Ectodermal cell (in vitro differentiated cells): ENCODE measurements around the gene SCIN.
"Not testable (repeated sequence)": the region's sequence is repeated elsewhere in the genome, so short reads cannot be mapped to it uniquely, and the experiment has no call there.

Experiments
- H3K27ac ChIP-seq: 2 replicates; pipeline ENCODE4 v1.7.0; 2013; ENCODE audit warnings: mild to moderate bottlenecking, low read depth, low read length; ENCODE audit not compliant: insufficient read depth, poor library complexity, severe bottlenecking
- H3K27me3 ChIP-seq: 2 replicates; pipeline ENCODE4 v1.7.0; 2013; ENCODE audit warnings: mild to moderate bottlenecking, low read length; ENCODE audit not compliant: insufficient read depth, control insufficient read depth, poor library complexity, severe bottlenecking
- H3K36me3 ChIP-seq: one replicate; pipeline ENCODE4 v1.7.0; 2013; ENCODE audit warnings: low read length; ENCODE audit not compliant: control insufficient read depth, insufficient read depth
- H3K4me1 ChIP-seq: one replicate; pipeline ENCODE4 v1.7.0; 2013; ENCODE audit warnings: low read length; ENCODE audit not compliant: control insufficient read depth, insufficient read depth
- H3K4me3 ChIP-seq: 2 replicates; pipeline ENCODE4 v1.7.0; 2013; ENCODE audit warnings: low read depth, low read length, control low read depth; ENCODE audit not compliant: insufficient read depth
- H3K9me3 ChIP-seq: 2 replicates; pipeline ENCODE4 v1.7.0; 2013; ENCODE audit warnings: mild to moderate bottlenecking, low read length, moderate library complexity; ENCODE audit not compliant: control insufficient read depth
- WGBS, 2 experiments: methylation state at CpG; one replicate each; pipeline ENCODE4 v1.1.7; 2013; ENCODE audit warnings: missing lambda C conversion rate in 2 of 2; 5-methylcytosine and 5-hydroxymethylcytosine counted together

SCIN gene

GRCh38 chr7:12685550-12685949 lies 115.0 kb downstream of the SCIN start:
- 79 to 81% methylated on average over 13 of the region's 13 CpGs for WGBS, 2 experiments
- H3K4me1 ChIP-seq: no peaks in the 10 kb centered on the region
- no peak overlapping the region for H3K4me3 ChIP-seq
- H3K36me3 ChIP-seq: no peaks in the 10 kb centered on the region
- no peaks in the 10 kb centered on the region for H3K9me3 ChIP-seq
- H3K27me3 ChIP-seq: no peaks in the 10 kb centered on the region
- H3K27ac ChIP-seq: no peak overlapping the region

GRCh38 chr7:12686234-12686890 lies 115.8 kb downstream of the SCIN start:
- no peak overlapping the region for H3K27ac ChIP-seq
- no peaks in the 10 kb centered on the region for H3K36me3 ChIP-seq
- no peaks in the 10 kb centered on the region for H3K4me1 ChIP-seq
- peak overlapping the region; percentile 75 for H3K4me3 ChIP-seq
- no peaks in the 10 kb centered on the region for H3K9me3 ChIP-seq
- WGBS, 2 experiments: 23 to 25% methylated on average over 54 of the region's 54 CpGs
- H3K27me3 ChIP-seq: no peaks in the 10 kb centered on the region

- no peaks in the 10 kb centered on the region for H3K36me3 ChIP-seq
- no peaks in the 10 kb centered on the region for H3K4me1 ChIP-seq
- H3K9me3 ChIP-seq: no peaks in the 10 kb centered on the region
- peak within 1 kb of the TSS; percentile 75 for H3K4me3 ChIP-seq
- WGBS, 2 experiments: 0 to 1% methylated on average over 73 of the region's 73 CpGs
- H3K27ac ChIP-seq: peak within 1 kb of the TSS; percentile 58
- H3K27me3 ChIP-seq: no peaks in the 10 kb centered on the region
These were observed 116.6 kb downstream of the SCIN start, which contains the start of gene ARL4A for GRCh38 chr7:12686891-12687717. Gene ARL4A (plus strand): TSS chr7:12687633. CDS start chr7:12688255, 622 bp downstream.

GRCh38 chr7:12687718-12688171 lies 117.2 kb downstream of the SCIN start:
- H3K4me3 ChIP-seq: peak overlapping the region; percentile 75
- no peaks in the 10 kb centered on the region for H3K27me3 ChIP-seq
- H3K36me3 ChIP-seq: no peaks in the 10 kb centered on the region
- WGBS, 2 experiments: 7 to 13% methylated on average over 11 to 12 of the region's 12 CpGs
- no peaks in the 10 kb centered on the region for H3K4me1 ChIP-seq
- H3K9me3 ChIP-seq: no peaks in the 10 kb centered on the region
- no peak overlapping the region for H3K27ac ChIP-seq

- not testable (repeated sequence) for H3K27me3 ChIP-seq, H3K4me1 ChIP-seq, H3K36me3 ChIP-seq, H3K27ac ChIP-seq, H3K9me3 ChIP-seq
- no CpG with 5 or more reads among the region's 3 CpGs for WGBS, 2 experiments
- H3K4me3 ChIP-seq: peak overlapping the region; percentile 75
These were observed 118.1 kb downstream of the SCIN start for GRCh38 chr7:12688485-12689170.

- no peaks in the 10 kb centered on the region for H3K4me1 ChIP-seq
- no peak overlapping the region for H3K27ac ChIP-seq
- peak overlapping the region; percentile 29 for H3K4me3 ChIP-seq
- H3K9me3 ChIP-seq: no peaks in the 10 kb centered on the region
- H3K36me3 ChIP-seq: no peaks in the 10 kb centered on the region
- 76 to 77% methylated on average over 1 to 2 of the region's 2 CpGs for WGBS, 2 experiments
- no peaks in the 10 kb centered on the region for H3K27me3 ChIP-seq
These were observed 118.9 kb downstream of the SCIN start for GRCh38 chr7:12689451-12689850.

DNA sequence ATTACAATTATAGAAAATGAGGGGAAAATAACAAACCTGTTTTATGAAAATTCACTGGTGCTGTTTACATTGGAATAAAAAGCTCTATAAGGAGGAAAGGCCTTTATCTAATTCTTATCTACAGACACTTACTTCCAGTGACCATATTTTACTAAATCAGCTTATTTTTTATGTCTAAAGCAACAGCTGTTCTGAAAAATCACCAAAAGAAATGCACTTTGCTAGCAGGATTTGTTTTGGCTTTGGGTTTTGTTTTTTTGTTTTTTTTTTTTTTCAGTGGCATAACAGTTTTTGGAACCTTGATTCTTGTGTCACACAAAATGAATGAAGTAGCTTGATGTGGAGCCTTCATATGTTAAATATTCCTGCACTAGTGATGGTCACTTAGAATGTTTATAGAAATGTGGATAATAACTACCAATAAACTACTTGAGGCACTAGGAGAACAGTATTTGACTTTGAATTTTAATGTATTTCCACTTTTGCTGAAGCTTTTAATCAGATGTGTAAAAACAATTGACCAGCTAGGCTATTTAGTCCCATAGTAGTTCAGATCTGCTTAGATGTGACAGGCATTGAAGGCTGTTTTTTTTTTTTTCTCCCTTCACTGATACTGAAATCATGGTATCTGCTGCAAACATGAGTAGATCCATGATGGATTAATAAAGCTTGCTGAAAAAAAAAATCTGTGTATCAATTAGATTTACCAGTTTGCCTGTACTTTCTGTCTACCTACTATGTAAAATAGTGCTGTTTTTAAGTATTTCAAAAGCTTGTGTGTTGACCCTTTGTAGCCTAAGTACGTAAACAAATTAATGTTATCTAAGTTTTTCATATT lies 119.7 kb downstream of the SCIN start:
- Histone ChIP-seq H3K4me1 (no peaks in the 10 kb centered on the region), H3K9me3 (no peaks in the 10 kb centered on the region), H3K27ac (no peak overlapping the region), H3K27me3 (no peaks in the 10 kb centered on the region), H3K4me3 (peak overlapping the region; percentile 29), H3K36me3 (no peaks in the 10 kb centered on the region)
- WGBS, 2 experiments: no CpG with 5 or more reads among the region's 1 CpG

GRCh38 chr7:12691388-12691787 lies 120.9 kb downstream of the SCIN start:
- not testable (repeated sequence) for H3K4me3 ChIP-seq, H3K27ac ChIP-seq, H3K9me3 ChIP-seq, H3K4me1 ChIP-seq, H3K27me3 ChIP-seq, H3K36me3 ChIP-seq
- WGBS, 2 experiments: 91% methylated on average over 3 of the region's 3 CpGs

DNA sequence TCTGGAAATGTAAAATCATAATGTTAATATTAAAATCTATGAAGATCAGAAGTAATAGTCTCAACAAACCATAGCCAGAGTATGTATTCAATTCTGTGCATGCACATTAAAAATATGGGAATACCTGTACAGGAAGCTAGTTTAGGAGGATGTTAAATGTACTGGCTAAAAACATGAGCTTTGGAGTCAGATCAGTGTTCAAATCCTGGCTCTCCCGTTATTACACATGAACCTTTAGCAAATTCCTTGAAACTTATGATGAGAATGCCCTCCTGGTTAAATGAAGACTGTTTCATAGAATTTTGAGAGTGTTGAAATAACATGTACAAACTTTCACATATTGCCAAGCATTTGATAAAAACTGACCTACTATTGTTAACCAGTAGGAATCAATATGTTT lies 121.5 kb downstream of the SCIN start:
- Histone ChIP-seq H3K36me3 (no peaks in the 10 kb centered on the region), H3K9me3 (no peaks in the 10 kb centered on the region), H3K4me1 (no peaks in the 10 kb centered on the region), H3K27ac (no peak overlapping the region), H3K4me3 (no peak overlapping the region), H3K27me3 (no peaks in the 10 kb centered on the region)
- WGBS, 2 experiments: 96 to 100% methylated on average over 1 of the region's 1 CpG
